Panc1 (cell line): ENCODE data around the gene CRIP1. TPM values are rescaled to one million over a fixed set of nuclear protein-coding genes. Genes with fewer than 3 reads are reported as not detected.

ENCODE experiments used
- ATAC-seq: fragments of 200-7000 bp; cut with Tn5 transposase; 2 replicates; pipeline ENCODE4 v1.9.1; 2020; ENCODE audit warnings: mild to moderate bottlenecking, moderate library complexity
- BruUV-seq: library from RNA; stranded (reverse); fragments of 400-500 nt; replicated peaks from 2 replicates; lab custom pipeline; 2021; lab: Mats Ljungman, UMichigan
- CTCF ChIA-PET: fragments of 300-600 bp; sonication (Branson Sonifier 250); formaldehyde crosslinking; loops from one replicate; lab custom pipeline; 2022; ENCODE audit warnings: antibody characterized with exemption; lab: Charles Lee
- POLR2A ChIA-PET: fragments of 300-600 bp; sonication (Branson Sonifier 250); formaldehyde crosslinking; loops from one replicate; lab custom pipeline; 2022; ENCODE audit warnings: antibody characterized with exemption; lab: Charles Lee
- DNase-seq: peaks from one replicate; pipeline ENCODE4 v3.0.0-alpha.2; 2010; ENCODE audit warnings: low read depth, low spot score
- H3K27ac ChIP-seq: 2 replicates; pipeline ENCODE4 v1.5.1; 2011; ENCODE audit warnings: mild to moderate bottlenecking, low read length, inconsistent platforms
- H3K27me3 ChIP-seq: fragments of 200-500 bp; sonication (Bioruptor generic); 2 replicates; pipeline ENCODE4 v1.6.0; 2014; ENCODE audit warnings: low read length, inconsistent platforms; ENCODE audit not compliant: control insufficient read depth, insufficient read depth
- H3K36me3 ChIP-seq: fragments of 200-500 bp; sonication (Bioruptor generic); 2 replicates; pipeline ENCODE4 v1.5.1; 2014; ENCODE audit warnings: inconsistent platforms, mild to moderate bottlenecking, low read length, moderate library complexity; ENCODE audit not compliant: control insufficient read depth, insufficient read depth
- H3K4me1 ChIP-seq: 2 replicates; pipeline ENCODE4 v1.5.1; 2011; ENCODE audit warnings: inconsistent platforms, mild to moderate bottlenecking, low read length, moderate library complexity; ENCODE audit not compliant: control insufficient read depth, insufficient read depth
- H3K4me3 ChIP-seq, 2 experiments: 2 replicates each; pipeline ENCODE4 v1.5.1; 2011 to 2012; ENCODE audit warnings: low read depth in 2 of 2, low read length in 2 of 2, mild to moderate bottlenecking in 2 of 2, inconsistent platforms in 1 of 2, moderate library complexity in 1 of 2
- H3K9me3 ChIP-seq: fragments of 200-500 bp; sonication (Bioruptor generic); 2 replicates; pipeline ENCODE4 v1.5.1; 2014; ENCODE audit warnings: low read depth, mild to moderate bottlenecking, inconsistent platforms, low read length, moderate library complexity; ENCODE audit not compliant: control insufficient read depth, insufficient read depth
- POLR2AphosphoS5 ChIP-seq: IDR thresholded peaks from 2 replicates; pipeline ENCODE4 v1.6.1; 2012; ENCODE audit warnings: mild to moderate bottlenecking, low read depth, low read length, moderate library complexity
- SIN3A ChIP-seq: IDR thresholded peaks from 2 replicates; pipeline ENCODE4 v1.6.1; 2012; ENCODE audit warnings: low read depth, mild to moderate bottlenecking, low read length, moderate library complexity, borderline replicate concordance; ENCODE audit not compliant: insufficient read depth
- TCF7L2 ChIP-seq: IDR thresholded peaks from 2 replicates; pipeline ENCODE4 v1.6.1; 2011; ENCODE audit warnings: mild to moderate bottlenecking, low read depth, low read length, inconsistent platforms
- in situ Hi-C: cut with HindIII; loops from 2 replicates; pipeline ENCODE4 v1.10.0; 2016; ENCODE audit warnings: low sequenced_read_pairs, low pct_unique_long_range_greater_than_20kb
- intact Hi-C: fragments of 100-400 bp; cut with micrococcal nuclease; formaldehyde crosslinking; loops from one replicate; pipeline ENCODE4 v1.10.0; 2022; ENCODE audit not compliant: unreplicated experiment
- total RNA-seq: library from RNA; stranded (reverse); gene quantifications from one replicate; pipeline ENCODE4 v1.2.1, GENCODE V29; 2021; ENCODE audit not compliant: unreplicated experiment
- TF ChIP-seq, protein P1 (sequence below), 2 experiments: IDR thresholded peaks; 2 replicates each; pipeline ENCODE4 v1.6.1; 2011 to 2012; ENCODE audit warnings: low read depth in 2 of 2, control low read depth in 1 of 2, low read length in 1 of 2, mild to moderate bottlenecking in 1 of 2, moderate library complexity in 1 of 2; ENCODE audit not compliant: insufficient read depth in 1 of 2
- TF ChIP-seq, protein P2 (sequence below): fragments of 450-650 bp; IDR thresholded peaks from 2 replicates; pipeline ENCODE4 v1.5.1; 2017; ENCODE audit warnings: mild to moderate bottlenecking

CRIP1 gene
- total RNA-seq, 1 experiment from 2014 or later: 1,056 TPM

DNA sequence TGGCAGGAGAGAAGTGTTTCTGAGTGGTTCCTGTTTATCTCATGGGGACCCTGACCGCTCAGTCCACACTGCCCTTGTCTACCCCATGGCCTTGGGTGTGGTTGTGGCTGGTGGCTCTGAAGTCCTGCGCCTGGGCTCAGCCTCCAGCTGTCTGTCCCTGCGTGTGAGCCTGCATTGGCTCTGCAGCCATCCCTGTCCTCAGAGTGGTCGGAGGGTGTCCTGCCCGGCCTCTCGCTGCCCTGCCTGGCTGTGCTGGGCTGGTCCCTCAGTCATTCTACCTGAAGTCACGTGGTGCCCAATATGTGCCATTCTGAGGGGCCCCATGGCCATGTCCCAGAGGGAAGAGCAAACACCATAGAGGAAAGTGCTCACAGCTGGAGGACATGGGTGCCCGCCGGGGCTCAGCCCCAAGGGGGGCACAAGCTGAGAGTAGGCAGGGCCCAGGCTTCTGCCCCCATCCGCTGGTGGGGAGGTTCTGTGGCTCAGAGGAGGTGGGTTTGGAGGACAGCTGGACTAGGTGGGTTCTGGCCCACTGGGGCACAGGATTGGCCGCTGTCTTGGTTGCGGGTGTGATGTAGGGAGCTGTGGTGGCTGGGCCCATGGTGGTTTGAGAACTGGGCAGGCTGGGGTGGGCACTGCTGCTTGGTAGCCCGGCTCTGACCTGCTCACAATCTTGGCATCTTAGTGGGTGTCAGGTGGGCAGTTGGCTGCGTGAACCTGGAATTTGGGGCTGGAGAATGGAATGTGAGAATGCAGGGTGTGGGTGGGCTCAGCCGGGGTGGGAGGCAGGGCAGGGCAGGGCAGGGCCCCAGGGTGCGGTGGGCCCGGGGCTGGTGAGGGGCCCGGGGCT, 16.0 kb downstream of the CRIP1 start:
- Histone ChIP-seq H3K27me3 (no peaks in the 10 kb centered on the region), H3K4me1 (no peaks in the 10 kb centered on the region), H3K4me3 (no peak overlapping the region), H3K36me3 (no peaks in the 10 kb centered on the region), H3K9me3 (no peaks in the 10 kb centered on the region), H3K27ac (no peak overlapping the region)
- BruUV-seq: no TSS peak
- DNase-seq (no peak), ATAC-seq (0 out of 2 replicates have a peak, but pooled peaks have one; percentile 8)
- TF ChIP-seq TCF7L2: no peak
- TF ChIP-seq, protein P1, sequence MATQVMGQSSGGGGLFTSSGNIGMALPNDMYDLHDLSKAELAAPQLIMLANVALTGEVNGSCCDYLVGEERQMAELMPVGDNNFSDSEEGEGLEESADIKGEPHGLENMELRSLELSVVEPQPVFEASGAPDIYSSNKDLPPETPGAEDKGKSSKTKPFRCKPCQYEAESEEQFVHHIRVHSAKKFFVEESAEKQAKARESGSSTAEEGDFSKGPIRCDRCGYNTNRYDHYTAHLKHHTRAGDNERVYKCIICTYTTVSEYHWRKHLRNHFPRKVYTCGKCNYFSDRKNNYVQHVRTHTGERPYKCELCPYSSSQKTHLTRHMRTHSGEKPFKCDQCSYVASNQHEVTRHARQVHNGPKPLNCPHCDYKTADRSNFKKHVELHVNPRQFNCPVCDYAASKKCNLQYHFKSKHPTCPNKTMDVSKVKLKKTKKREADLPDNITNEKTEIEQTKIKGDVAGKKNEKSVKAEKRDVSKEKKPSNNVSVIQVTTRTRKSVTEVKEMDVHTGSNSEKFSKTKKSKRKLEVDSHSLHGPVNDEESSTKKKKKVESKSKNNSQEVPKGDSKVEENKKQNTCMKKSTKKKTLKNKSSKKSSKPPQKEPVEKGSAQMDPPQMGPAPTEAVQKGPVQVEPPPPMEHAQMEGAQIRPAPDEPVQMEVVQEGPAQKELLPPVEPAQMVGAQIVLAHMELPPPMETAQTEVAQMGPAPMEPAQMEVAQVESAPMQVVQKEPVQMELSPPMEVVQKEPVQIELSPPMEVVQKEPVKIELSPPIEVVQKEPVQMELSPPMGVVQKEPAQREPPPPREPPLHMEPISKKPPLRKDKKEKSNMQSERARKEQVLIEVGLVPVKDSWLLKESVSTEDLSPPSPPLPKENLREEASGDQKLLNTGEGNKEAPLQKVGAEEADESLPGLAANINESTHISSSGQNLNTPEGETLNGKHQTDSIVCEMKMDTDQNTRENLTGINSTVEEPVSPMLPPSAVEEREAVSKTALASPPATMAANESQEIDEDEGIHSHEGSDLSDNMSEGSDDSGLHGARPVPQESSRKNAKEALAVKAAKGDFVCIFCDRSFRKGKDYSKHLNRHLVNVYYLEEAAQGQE (IDR thresholded peaks at IDR 0.05; ENCODE audit: insufficient read depth in 1 of 2, low read depth in 2 of 2, low read length in 1 of 2): no peak
- no peak for TF ChIP-seq SIN3A
- TF ChIP-seq POLR2AphosphoS5: peak; percentile 24
- TF ChIP-seq, protein P2, sequence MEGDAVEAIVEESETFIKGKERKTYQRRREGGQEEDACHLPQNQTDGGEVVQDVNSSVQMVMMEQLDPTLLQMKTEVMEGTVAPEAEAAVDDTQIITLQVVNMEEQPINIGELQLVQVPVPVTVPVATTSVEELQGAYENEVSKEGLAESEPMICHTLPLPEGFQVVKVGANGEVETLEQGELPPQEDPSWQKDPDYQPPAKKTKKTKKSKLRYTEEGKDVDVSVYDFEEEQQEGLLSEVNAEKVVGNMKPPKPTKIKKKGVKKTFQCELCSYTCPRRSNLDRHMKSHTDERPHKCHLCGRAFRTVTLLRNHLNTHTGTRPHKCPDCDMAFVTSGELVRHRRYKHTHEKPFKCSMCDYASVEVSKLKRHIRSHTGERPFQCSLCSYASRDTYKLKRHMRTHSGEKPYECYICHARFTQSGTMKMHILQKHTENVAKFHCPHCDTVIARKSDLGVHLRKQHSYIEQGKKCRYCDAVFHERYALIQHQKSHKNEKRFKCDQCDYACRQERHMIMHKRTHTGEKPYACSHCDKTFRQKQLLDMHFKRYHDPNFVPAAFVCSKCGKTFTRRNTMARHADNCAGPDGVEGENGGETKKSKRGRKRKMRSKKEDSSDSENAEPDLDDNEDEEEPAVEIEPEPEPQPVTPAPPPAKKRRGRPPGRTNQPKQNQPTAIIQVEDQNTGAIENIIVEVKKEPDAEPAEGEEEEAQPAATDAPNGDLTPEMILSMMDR: no peak
- CTCF ChIA-PET: interaction anchor here (0.7 kb wide), 1 partner anchor 25 kb away, joined by 9 read pairs; no protein-coding TSS in a partner anchor
- intact Hi-C loops: no loop called here
- in situ Hi-C loops: no loop called here
- POLR2A ChIA-PET: no interaction called here

DNA sequence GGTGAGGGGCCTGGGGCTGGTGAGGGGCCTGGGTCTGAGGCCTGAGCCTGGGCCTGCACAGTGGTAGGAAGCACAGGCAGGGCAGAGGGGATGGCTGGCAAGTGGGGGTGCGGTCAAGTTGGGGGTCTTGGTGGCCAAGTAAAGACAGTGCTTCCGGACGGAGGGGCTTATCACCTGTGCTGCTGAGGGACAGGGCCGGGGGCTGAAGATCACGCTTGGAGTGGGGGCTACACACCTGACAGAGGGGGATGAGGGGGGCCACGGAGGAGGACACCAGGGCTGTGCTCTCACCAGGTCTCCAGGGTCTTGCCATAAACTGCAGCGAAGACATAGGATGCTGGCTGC, 16.6 kb downstream of the CRIP1 start:
- Histone ChIP-seq H3K36me3 (no peaks in the 10 kb centered on the region), H3K27me3 (no peaks in the 10 kb centered on the region), H3K27ac (no peak overlapping the region), H3K9me3 (no peaks in the 10 kb centered on the region), H3K4me1 (no peaks in the 10 kb centered on the region), H3K4me3 (no peak overlapping the region)
- CTCF ChIA-PET: no interaction called here
- TF ChIP-seq POLR2AphosphoS5 (no peak; the same call in 1 of the 2 replicates), TCF7L2 (no peak), SIN3A (no peak)
- TF ChIP-seq, protein P1 (IDR thresholded peaks at IDR 0.05; ENCODE audit: insufficient read depth in 1 of 2, low read depth in 2 of 2, low read length in 1 of 2): no peak
- TF ChIP-seq, protein P2: no peak
- intact Hi-C loops (no loop called here), in situ Hi-C loops (no loop called here)
- BruUV-seq: no TSS peak
- DNase-seq (no peak), ATAC-seq (no peak)
- POLR2A ChIA-PET: no interaction called here
